DMS 273 treated with DMSO at 0.1 percent for 48 hours (cell line): ENCODE data around the gene SNRNP27.
"Not testable (repeated sequence)": the region's sequence is repeated elsewhere in the genome, so short reads cannot be mapped to it uniquely, and the experiment has no call there.

Source experiments
- DNase-seq: peaks from one replicate; lab custom pipeline; 2025; lab: John Stamatoyannopoulos, UW

Gene SNRNP27, protein sequence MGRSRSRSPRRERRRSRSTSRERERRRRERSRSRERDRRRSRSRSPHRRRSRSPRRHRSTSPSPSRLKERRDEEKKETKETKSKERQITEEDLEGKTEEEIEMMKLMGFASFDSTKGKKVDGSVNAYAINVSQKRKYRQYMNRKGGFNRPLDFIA

DNA sequence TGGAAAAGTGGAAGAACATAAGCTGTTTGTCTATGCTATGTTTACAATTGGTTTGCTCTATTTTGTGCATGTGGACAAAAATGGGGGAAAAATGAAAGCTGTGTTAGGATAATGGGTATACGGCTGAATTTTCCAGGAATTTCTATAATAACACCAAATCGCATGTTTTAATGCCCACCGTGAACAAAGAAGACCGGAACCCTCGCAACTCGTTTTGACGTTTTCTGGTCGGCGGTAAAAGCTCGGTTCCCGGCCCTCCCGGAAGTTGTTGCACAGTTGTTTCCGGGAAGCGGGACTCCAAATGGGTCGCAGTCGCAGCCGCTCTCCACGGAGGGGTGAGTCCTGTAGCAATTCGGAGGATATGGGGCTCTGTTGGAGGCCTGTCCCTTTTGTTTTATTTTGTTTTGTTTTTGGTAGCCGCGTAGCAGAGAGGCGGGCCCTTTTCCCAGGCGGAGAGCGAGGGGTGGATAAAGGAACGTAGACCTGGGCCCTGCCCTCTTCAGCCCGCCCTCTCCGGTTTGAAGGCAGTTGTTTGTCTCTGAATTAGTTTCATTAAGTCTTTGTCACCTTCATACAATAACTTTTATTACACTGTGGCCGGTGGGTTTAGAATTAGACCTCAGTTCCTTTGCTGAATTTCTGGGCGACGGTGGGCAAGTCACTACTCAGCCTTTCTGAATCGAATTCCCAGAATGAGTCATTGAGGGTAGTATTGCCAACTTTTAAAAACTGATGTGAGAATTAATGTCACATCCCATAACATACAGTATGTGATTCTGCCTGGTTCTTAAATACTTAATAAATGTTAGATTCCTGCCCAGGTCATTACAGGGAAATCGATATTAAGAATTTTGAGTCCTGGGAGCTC is at the start of gene SNRNP27:
Gene SNRNP27 (plus strand): TSS at position 273 of the 868 bp plus-strand sequence. CDS start 29 bp downstream, at position 302.
- peak; percentile 62 for DNase-seq

GRCh38 chr2:69843993-69844392 is 49.8 kb upstream of the SNRNP27 start:
- no peak for DNase-seq

DNA sequence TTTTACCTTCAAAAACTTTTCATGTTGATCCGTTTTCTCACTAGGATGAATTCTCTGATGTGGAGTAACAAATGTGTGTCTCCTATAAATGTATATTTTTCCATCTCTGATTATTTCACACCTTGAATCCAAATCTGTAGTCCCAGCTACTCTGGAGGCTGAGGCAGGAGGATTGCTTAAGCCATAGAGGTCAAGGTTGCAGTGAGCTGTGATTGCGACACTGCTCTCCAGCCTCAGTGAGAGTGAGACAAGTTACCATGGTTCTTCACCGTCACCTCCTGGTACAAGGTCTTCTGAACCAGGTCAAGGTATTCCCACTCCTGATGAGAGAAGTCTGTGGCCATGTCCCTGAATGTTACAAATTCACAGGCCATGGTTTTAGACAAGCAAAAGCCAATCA is 49.2 kb upstream of the SNRNP27 start:
- DNase-seq: no peak

DNA sequence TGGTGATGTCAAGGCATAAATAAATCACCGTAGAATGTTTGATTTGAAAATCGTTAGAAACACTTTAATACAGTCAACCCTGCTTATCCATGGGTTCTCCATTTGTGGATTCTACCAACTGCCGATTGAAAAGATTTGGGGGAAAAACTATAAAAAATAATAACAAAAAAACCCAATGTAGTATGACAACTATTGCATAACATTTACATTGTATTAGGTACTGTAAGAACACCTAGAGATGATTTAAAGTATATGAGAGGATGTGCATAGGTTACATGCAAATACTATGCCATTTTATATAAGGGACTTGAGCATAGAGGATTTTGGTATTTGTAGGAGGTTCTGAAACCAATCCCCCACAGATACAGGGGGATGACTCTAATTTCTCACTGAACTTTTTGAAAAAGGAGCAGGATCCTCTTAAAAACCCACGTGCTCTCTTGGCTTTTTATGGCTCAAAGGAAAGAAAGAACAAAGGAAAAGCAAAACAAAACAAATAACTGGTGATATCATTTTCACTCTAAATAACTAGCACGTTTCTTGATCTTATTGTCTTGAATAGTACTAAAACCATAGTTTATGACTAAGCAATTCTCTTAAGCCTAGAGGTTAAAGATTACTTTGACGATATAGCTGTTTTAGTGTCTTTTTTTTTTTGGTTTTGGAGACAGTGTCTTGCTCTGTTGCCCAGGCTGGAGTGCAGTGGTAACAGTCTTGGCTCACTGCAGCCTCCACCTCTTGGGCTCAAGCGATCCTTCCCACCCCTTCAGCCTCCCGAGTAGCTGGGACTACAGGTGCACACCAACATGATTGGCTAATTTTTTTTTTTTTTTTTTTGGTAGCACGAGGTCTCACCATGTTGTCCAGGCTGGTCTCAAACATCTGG is 47.3 kb upstream of the SNRNP27 start:
- no peak for DNase-seq

- no peak for DNase-seq
These were observed 46.5 kb upstream of the SNRNP27 start for GRCh38 chr2:69847068-69847828.

DNA sequence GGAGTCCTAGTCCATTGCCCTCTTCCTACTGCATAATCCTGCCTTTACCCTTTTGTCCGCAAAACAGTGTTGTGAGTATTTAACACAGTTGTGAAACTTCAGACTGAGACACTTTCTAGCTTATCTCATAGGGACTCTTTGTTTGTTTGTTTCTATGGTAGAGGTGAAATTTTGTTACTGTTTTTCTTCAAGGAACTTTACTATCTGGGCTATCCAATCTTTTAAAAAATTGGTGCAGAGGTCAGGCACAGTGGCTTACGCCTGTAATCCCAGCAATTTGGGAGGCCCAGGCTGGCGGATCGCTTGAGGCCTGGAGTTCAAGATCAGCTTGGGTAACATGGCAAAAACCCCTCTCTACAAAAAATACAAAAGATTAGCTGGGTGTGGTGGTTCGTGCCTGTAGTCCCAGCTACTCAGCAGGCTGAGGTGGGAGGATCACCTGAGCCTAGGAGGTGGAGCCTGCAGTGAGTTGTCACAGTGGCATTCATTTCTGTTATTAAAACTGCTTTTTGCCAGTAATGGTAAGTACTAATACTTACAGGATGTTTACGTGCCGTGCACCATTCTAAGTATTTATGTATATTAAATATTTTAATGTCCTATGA is 45.5 kb upstream of the SNRNP27 start:
- DNase-seq: no peak

- no peak for DNase-seq
These were observed 35.5 kb upstream of the SNRNP27 start for GRCh38 chr2:69858261-69858660.

DNA sequence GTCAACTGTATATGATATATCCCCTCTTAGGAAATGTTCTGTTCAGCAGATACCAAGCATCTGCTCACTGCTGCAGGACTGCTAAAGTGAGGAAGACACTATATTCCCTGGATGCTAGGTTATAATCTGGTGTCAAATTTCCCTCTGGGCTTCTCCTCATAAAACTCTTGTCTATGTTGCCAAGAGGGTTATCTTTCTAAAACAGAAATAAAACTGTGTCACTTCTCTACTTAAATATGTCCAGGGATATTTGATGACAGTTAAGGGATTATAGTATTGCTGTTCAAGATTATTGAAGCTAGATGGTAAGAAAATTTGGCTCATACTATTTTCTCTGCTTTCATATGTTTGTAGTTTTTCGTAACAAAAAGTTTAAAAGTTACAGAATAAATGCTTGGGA is 30.5 kb upstream of the SNRNP27 start:
- DNase-seq: no peak

GRCh38 chr2:69888451-69888850 is 5.3 kb upstream of the SNRNP27 start:
- DNase-seq: no peak

- DNase-seq: no peak
These were observed 4.5 kb upstream of the SNRNP27 start for GRCh38 chr2:69889302-69889701.

- DNase-seq: no peak
These were observed 2.9 kb upstream of the SNRNP27 start for GRCh38 chr2:69890881-69891280.

DNA sequence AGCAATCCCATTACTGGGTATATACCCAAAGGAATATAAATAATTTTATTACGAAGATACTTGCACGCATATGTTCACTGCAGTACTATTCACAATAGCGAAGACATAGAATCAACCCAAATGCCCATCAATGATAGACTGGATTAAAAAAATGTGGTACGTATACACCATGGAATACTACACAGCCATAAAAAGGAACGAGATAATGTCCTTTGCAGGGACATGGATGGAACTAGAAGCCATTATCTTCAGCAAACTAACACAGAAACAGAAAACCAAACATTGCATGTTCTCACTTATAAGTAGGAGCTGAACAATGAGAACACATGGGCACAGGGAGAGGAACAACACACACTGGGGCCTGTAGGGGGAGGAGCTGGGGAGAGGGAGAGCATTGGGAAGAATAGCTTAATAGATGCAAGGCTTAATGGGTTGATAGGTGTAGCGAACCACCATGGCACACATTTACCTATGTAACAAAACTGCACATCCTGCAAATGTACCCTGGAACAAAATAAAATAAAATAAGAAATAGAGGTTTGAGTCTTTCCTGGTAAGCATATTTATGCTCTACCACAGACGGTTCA is 825 bp upstream of the SNRNP27 start:
- DNase-seq: not testable (repeated sequence)

GRCh38 chr2:69894737-69895136 is 981 bp downstream of the SNRNP27 start:
- DNase-seq: not testable (repeated sequence)

- DNase-seq: no peak
These were observed 8.6 kb downstream of the SNRNP27 start for GRCh38 chr2:69902213-69902922.

GRCh38 chr2:69907216-69907615 is 13.5 kb downstream of the SNRNP27 start:
- DNase-seq: no peak

DNA sequence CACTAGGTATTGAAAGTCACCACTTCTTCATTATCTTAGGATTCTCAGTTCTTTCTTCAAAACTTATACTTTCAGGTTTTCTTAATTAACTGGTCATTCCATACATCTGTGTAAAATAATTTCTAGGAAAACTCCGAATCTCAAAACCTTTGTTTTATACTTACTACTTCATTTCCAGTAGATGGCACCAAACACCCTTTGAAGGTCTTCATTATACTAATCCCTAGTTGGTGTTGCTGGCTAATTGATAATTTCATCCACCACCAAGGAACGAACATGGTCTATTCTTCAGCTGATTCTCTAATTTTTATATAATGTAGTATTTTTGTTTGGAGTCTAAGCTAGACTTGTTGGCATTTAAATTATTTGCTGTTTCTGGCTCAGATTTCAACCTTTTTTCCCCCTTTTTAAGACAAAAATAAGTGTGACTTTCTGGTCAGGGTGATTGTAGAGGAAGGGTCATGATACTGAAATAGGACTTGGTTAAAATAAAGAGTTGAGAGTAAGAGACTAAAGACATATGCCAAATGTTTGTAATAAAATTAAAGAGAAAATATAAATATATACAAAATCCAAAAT is 18.3 kb downstream of the SNRNP27 start:
- peak; percentile 9 for DNase-seq

DNA sequence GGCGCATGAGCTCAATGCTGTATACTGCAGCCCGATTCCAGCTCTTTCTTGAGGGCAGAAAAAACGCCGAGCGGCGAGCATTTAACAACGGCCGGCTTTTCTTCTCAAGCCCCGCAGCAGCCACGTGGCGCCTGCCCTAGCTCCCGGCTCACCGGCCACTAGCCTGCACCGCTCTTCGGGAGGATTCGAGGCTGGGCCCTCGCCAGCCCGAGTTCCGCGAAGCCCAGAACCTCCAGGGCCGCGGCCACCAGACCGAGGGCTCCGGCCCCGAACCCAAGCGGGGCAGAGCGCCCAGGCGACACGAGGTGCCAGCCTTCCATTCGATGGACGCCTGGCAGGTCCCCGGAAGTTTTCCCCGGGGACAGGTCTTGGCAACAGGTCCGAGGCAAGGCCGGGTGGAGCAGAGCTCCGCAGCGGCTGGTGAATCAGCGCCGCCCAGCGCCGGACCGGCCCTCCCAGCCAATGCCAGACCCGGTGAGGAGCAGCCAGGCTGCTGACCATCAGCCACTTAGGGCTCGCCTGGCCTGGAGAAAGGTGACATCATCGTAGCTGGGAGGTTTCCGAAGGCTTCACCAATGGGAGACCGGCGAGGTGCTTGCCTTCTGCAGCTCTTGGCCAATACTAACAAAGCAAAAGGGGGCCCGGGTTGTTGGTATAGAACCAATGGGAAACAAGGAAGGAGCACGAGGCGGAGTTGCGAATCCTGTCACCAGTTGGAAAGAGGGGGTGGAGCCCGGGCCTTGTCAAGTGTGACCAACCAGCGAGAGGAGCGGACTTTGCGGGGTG is 20.6 kb downstream of the SNRNP27 start:
- peak; percentile 100 for DNase-seq

GRCh38 chr2:69914950-69915945 is 21.5 kb downstream of the SNRNP27 start, which contains the start of gene MXD1:
Gene MXD1 (plus strand): TSS chr2:69915109. CDS start chr2:69915331, 222 bp downstream.
- DNase-seq: no peak
